WTC11 (cell line): ENCODE data around the gene TRIM40.

ENCODE experiments used
- CREM ChIP-seq: sonication (generic); formaldehyde crosslinking; IDR thresholded peaks from 2 replicates; pipeline ENCODE4 v1.8.1; 2022; ENCODE audit warnings: mild to moderate bottlenecking, missing genetic modification reagents, moderate library complexity
- CTCF ChIP-seq: fragments of 200-600 bp; IDR thresholded peaks from 2 replicates; pipeline ENCODE4 v1.8.0; 2022; ENCODE audit warnings: antibody characterized with exemption
- ETV6 ChIP-seq: sonication (generic); formaldehyde crosslinking; IDR thresholded peaks from 2 replicates; pipeline ENCODE4 v1.8.1; 2022; ENCODE audit warnings: mild to moderate bottlenecking, missing genetic modification reagents
- GRHL2 ChIP-seq: fragments of 250-450 bp; sonication (Bioruptor Pico); IDR thresholded peaks from 2 replicates; pipeline ENCODE4 v1.8.0; 2022; ENCODE audit warnings: mild to moderate bottlenecking, moderate library complexity; ENCODE audit not compliant: insufficient replicate concordance, severe bottlenecking
- NFE2L1 ChIP-seq: sonication (generic); formaldehyde crosslinking; IDR thresholded peaks from 2 replicates; pipeline ENCODE4 v1.8.1; 2023; ENCODE audit warnings: missing genetic modification reagents
- NR1H2 ChIP-seq: sonication (generic); formaldehyde crosslinking; IDR thresholded peaks from 2 replicates; pipeline ENCODE4 v1.9.0; 2021; ENCODE audit warnings: mild to moderate bottlenecking, moderate library complexity, missing genetic modification reagents
- SMAD3 ChIP-seq: sonication (generic); formaldehyde crosslinking; IDR thresholded peaks from 2 replicates; pipeline ENCODE4 v1.8.0; 2022; ENCODE audit warnings: missing genetic modification reagents, mild to moderate bottlenecking, borderline replicate concordance
- STAT6 ChIP-seq: sonication (generic); formaldehyde crosslinking; conservative IDR thresholded peaks from 2 replicates; pipeline ENCODE4 v1.8.1; 2023; ENCODE audit warnings: mild to moderate bottlenecking, low read depth, missing genetic modification reagents, moderate library complexity
- USF2 ChIP-seq: sonication (generic); formaldehyde crosslinking; IDR thresholded peaks from 2 replicates; pipeline ENCODE4 v1.8.1; 2023; ENCODE audit warnings: mild to moderate bottlenecking, missing genetic modification reagents, moderate library complexity

- TF ChIP-seq SMAD3 (CRISPR knock-in tag) (no peak), NFE2L1 (CRISPR knock-in tag) (no peak), CTCF (peak; percentile 74), NR1H2 (CRISPR knock-in tag) (no peak), USF2 (CRISPR knock-in tag) (no peak), GRHL2 (CRISPR knock-in tag) (no peak), CREM (CRISPR knock-in tag) (no peak), ETV6 (CRISPR knock-in tag) (no peak), STAT6 (CRISPR knock-in tag) (no peak)
Measured at GRCh38 chr6:30169658-30170614, 34.0 kb downstream of the TRIM40 start.
